ENCODE measurements around the gene NID2. TPM values are rescaled to one million over a fixed set of nuclear protein-coding genes. Genes with fewer than 3 reads are reported as not detected.

The NID2 gene
- total RNA-seq, 1 experiment from 2014 or later, result 6.6 TPM

DNA sequence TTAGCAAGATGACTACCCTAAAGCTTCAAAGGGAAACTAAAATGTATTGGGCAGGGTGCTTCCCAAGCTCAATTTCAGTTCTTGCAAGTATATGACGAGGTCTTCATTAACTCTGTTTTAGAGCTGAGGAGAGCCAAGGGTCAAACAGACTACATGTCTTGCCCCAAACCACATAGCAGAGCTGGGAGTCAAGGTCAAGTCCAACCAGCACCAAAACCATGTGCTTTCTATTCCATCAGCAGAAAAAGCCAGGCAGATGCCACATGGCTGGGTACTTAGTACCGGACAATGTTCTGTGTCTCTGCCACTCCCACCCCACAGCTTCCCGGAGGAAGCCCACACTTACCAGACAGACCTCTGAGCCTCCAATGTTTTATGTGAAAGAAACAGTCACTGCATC lies 17.6 kb downstream of the NID2 start:
- Mint-ChIP-seq H3K27ac (no peak overlapping the region), H3K4me1 (peaks cover 13 to 16% of the 10 kb centered on the region in 2 experiments), H3K9me3 (no peaks in the 10 kb centered on the region), H3K4me3 (no peak overlapping the region), H3K27me3 (ENCODE audit: low read depth) (peaks cover 4% of the 10 kb centered on the region; the same call in 1 of the 2 replicates), H3K36me3 (ENCODE audit: insufficient read depth in 1 of 3, low read depth in 3 of 3) (no peaks in the 10 kb centered on the region)
- H4K91ac ChIP-seq (ENCODE audit: insufficient read length, low read depth, low read length), result no peak overlapping the region
- H3K79me1 ChIP-seq (ENCODE audit: insufficient read depth, low read depth, low read length, poor library complexity, severe bottlenecking), result no peaks in the 10 kb centered on the region
- no peak overlapping the region for H3K27ac ChIP-seq (ENCODE audit: insufficient read length, low read depth, low read length)
- no peak overlapping the region for H3K9ac ChIP-seq (ENCODE audit: extremely low read depth, insufficient read length, low read length)
- no peaks in the 10 kb centered on the region for H3K27me3 ChIP-seq (ENCODE audit: insufficient read depth, low read length)
- H4K20me1 ChIP-seq (ENCODE audit: control insufficient read depth, insufficient read depth, insufficient read length), result no peaks in the 10 kb centered on the region
- H2BK5ac ChIP-seq (ENCODE audit: insufficient read length, low read length), result no peak overlapping the region
- no peak overlapping the region for H3K4me2 ChIP-seq (ENCODE audit: insufficient read depth, insufficient read length, low read length)
- WGBS (ENCODE audit: extremely low coverage, insufficient read length, low lambda C conversion rate), result no CpG with 5 or more reads among the region's 3 CpGs
- H3K14ac ChIP-seq (ENCODE audit: insufficient read depth, low read length), result no peak overlapping the region
- H3K18ac ChIP-seq (ENCODE audit: insufficient read length, low read depth, low read length), result no peak overlapping the region
- no peak overlapping the region for H2BK120ac ChIP-seq (ENCODE audit: low read depth, low read length, poor library complexity, severe bottlenecking)
- H3K4me1 ChIP-seq (ENCODE audit: insufficient read depth, low read length), result 0 out of 2 replicates have a peak, but pooled peaks cover 3% of the 10 kb centered on the region
- H3K56ac ChIP-seq (ENCODE audit: insufficient read length, low read depth, low read length), result no peak overlapping the region
- no peak for DNase-seq
- H4K8ac ChIP-seq (replicated peaks; ENCODE audit: insufficient read length, low read depth, low read length), result no peak overlapping the region
- H2BK15ac ChIP-seq (ENCODE audit: low read depth, low read length), result no peak overlapping the region
- H4K5ac ChIP-seq (ENCODE audit: insufficient read length, low read depth, low read length), result no peak overlapping the region
- H3K23me2 ChIP-seq (ENCODE audit: insufficient read length, low read depth, low read length, poor library complexity, severe bottlenecking), result no peaks in the 10 kb centered on the region
- no peaks in the 10 kb centered on the region for H3K9me3 ChIP-seq (ENCODE audit: control insufficient read depth, low read depth, low read length)
- no peak overlapping the region for H2BK12ac ChIP-seq (ENCODE audit: insufficient read length, low read depth, low read length)
- no peak overlapping the region for H2AFZ ChIP-seq (ENCODE audit: low read length)
- H2AK5ac ChIP-seq (ENCODE audit: insufficient read length, low read length), result no peak overlapping the region
- no peaks in the 10 kb centered on the region for H3K79me2 ChIP-seq (ENCODE audit: insufficient read depth, low read length)
- H3K23ac ChIP-seq (ENCODE audit: insufficient read length, low read depth, low read length), result no peak overlapping the region
- H3K4ac ChIP-seq (ENCODE audit: low read depth, low read length), result no peak overlapping the region
- TF ChIP-seq, protein P1, sequence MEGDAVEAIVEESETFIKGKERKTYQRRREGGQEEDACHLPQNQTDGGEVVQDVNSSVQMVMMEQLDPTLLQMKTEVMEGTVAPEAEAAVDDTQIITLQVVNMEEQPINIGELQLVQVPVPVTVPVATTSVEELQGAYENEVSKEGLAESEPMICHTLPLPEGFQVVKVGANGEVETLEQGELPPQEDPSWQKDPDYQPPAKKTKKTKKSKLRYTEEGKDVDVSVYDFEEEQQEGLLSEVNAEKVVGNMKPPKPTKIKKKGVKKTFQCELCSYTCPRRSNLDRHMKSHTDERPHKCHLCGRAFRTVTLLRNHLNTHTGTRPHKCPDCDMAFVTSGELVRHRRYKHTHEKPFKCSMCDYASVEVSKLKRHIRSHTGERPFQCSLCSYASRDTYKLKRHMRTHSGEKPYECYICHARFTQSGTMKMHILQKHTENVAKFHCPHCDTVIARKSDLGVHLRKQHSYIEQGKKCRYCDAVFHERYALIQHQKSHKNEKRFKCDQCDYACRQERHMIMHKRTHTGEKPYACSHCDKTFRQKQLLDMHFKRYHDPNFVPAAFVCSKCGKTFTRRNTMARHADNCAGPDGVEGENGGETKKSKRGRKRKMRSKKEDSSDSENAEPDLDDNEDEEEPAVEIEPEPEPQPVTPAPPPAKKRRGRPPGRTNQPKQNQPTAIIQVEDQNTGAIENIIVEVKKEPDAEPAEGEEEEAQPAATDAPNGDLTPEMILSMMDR (conservative IDR thresholded peaks at IDR 0.05), result no peak
- H3T11ph ChIP-seq (ENCODE audit: low read length), result no peak overlapping the region
- H2BK20ac ChIP-seq (ENCODE audit: low read depth, low read length, poor library complexity, severe bottlenecking), result no peak overlapping the region

Data from H9 (cell line).